Measurements from ENCODE around the gene DGKQ. TPM values are rescaled to one million over a fixed set of nuclear protein-coding genes. Genes with fewer than 3 reads are reported as not detected.

The DGKQ gene
- total and polyA plus RNA-seq, 2 of the 13 experiments (the other 11 are each of a cell fraction or from before 2014, with no cell fraction given), result 4.5 to 7.2 TPM

DNA sequence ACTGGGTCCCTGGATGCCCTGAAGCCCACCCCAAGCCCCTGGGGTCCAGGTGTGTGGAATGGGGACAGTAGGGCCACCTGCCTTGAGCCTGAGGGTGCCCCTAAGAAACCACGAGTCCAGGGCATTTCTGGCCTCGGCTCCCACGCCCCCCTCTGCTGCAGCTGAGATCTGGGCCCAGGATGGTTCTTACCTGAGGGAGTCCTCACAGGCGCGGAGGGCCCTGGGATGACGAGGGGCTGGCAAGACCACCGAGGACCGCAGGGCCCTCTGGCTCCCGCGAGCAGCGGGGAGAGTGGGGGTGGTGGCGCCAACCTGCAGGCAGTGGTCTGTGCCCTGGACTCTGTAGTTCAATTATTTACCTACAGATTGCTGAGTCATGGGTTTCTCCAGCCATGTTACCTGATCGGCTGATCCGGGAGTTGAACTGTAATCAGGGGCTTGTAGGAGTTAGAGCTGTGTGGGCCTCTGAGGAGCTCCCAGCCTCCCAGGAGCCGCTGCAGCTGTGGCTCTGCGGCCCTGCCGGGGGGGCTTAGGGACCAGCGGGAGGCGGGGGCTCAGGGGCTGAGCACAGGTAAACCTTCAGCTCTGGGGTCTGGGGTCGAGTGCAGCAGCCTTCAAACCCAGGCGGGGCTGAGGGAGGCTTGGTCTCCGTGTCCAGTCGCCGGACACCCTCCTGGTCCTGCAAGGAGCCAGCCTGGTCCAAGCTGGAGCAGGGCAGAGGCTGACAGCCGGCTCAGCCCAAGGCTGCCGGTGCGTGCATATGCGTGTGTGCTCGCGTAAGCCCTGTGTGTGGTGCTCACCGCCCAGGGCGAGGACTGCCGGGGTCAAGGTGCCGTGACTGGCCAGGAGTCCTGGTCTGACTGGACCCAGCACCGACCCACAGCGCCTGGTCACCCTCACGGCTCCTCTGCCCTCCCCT lies 20.0 kb upstream of the DGKQ start, which contains the start of gene SLC26A1 (continued):
- TF ChIP-seq, protein P1, sequence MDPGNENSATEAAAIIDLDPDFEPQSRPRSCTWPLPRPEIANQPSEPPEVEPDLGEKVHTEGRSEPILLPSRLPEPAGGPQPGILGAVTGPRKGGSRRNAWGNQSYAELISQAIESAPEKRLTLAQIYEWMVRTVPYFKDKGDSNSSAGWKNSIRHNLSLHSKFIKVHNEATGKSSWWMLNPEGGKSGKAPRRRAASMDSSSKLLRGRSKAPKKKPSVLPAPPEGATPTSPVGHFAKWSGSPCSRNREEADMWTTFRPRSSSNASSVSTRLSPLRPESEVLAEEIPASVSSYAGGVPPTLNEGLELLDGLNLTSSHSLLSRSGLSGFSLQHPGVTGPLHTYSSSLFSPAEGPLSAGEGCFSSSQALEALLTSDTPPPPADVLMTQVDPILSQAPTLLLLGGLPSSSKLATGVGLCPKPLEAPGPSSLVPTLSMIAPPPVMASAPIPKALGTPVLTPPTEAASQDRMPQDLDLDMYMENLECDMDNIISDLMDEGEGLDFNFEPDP (CRISPR knock-in tag; conservative IDR thresholded peaks at IDR 0.05), result 0 out of 2 replicates have a peak, but pooled peaks have one; percentile 92
- TF ChIP-seq KAT7 (CRISPR knock-in tag; IDR thresholded peaks at IDR 0.05; ENCODE audit: borderline replicate concordance) (no peak; the same call in none of the 2 replicates), MTA1 (CRISPR knock-in tag; IDR thresholded peaks at IDR 0.05; ENCODE audit: borderline replicate concordance) (peak; percentile 40), ZSCAN9 (CRISPR knock-in tag; IDR thresholded peaks at IDR 0.05; ENCODE audit: borderline replicate concordance) (peak; percentile 4; the same call in 1 of the 2 replicates), ATF1 (CRISPR knock-in tag; IDR thresholded peaks at IDR 0.05) (no peak), ZNF678 (CRISPR knock-in tag; IDR thresholded peaks at IDR 0.05) (no peak; the same call in 1 of the 2 replicates), HDAC2 (CRISPR knock-in tag; IDR thresholded peaks at IDR 0.05) (no peak; the same call in none of the 2 replicates), ZFP36L1 (CRISPR knock-in tag; IDR thresholded peaks at IDR 0.05) (no peak), FOXP1 (IDR thresholded peaks at IDR 0.05) (no peak), FOXP1 (CRISPR knock-in tag; IDR thresholded peaks at IDR 0.05) (0 out of 2 replicates have a peak, but pooled peaks have one; percentile 23), TMF1 (CRISPR knock-in tag; IDR thresholded peaks at IDR 0.05; ENCODE audit: low read depth) (peak; percentile 28; the same call in 1 of the 2 replicates), KLF13 (CRISPR knock-in tag; IDR thresholded peaks at IDR 0.05) (0 out of 2 replicates have a peak, but pooled peaks have one; percentile 45), EZH2 (conservative IDR thresholded peaks at IDR 0.05; ENCODE audit: low read depth, low read length) (no peak), HNF4A (CRISPR knock-in tag; IDR thresholded peaks at IDR 0.05) (peak; percentile 86), ZNF160 (CRISPR knock-in tag; IDR thresholded peaks at IDR 0.05) (no peak), FOXC1 (CRISPR knock-in tag; IDR thresholded peaks at IDR 0.05; ENCODE audit: borderline replicate concordance) (peak; percentile 67; the same call in 1 of the 2 replicates), ZNF30 (CRISPR knock-in tag; IDR thresholded peaks at IDR 0.05) (peak; percentile 92), FOXK2 (IDR thresholded peaks at IDR 0.05) (0 out of 2 replicates have a peak, but pooled peaks have one; percentile 29)
- TF ChIP-seq, protein P2, sequence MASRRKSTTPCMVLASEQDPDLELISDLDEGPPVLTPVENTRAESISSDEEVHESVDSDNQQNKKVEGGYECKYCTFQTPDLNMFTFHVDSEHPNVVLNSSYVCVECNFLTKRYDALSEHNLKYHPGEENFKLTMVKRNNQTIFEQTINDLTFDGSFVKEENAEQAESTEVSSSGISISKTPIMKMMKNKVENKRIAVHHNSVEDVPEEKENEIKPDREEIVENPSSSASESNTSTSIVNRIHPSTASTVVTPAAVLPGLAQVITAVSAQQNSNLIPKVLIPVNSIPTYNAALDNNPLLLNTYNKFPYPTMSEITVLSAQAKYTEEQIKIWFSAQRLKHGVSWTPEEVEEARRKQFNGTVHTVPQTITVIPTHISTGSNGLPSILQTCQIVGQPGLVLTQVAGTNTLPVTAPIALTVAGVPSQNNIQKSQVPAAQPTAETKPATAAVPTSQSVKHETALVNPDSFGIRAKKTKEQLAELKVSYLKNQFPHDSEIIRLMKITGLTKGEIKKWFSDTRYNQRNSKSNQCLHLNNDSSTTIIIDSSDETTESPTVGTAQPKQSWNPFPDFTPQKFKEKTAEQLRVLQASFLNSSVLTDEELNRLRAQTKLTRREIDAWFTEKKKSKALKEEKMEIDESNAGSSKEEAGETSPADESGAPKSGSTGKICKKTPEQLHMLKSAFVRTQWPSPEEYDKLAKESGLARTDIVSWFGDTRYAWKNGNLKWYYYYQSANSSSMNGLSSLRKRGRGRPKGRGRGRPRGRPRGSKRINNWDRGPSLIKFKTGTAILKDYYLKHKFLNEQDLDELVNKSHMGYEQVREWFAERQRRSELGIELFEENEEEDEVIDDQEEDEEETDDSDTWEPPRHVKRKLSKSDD (CRISPR knock-in tag; IDR thresholded peaks at IDR 0.05; ENCODE audit: low read depth), result 0 out of 2 replicates have a peak, but pooled peaks have one; percentile 8
- TF ChIP-seq, protein P3, sequence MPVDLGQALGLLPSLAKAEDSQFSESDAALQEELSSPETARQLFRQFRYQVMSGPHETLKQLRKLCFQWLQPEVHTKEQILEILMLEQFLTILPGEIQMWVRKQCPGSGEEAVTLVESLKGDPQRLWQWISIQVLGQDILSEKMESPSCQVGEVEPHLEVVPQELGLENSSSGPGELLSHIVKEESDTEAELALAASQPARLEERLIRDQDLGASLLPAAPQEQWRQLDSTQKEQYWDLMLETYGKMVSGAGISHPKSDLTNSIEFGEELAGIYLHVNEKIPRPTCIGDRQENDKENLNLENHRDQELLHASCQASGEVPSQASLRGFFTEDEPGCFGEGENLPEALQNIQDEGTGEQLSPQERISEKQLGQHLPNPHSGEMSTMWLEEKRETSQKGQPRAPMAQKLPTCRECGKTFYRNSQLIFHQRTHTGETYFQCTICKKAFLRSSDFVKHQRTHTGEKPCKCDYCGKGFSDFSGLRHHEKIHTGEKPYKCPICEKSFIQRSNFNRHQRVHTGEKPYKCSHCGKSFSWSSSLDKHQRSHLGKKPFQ (CRISPR knock-in tag; IDR thresholded peaks at IDR 0.05; ENCODE audit: insufficient replicate concordance), result no peak
- TF ChIP-seq, protein P4, sequence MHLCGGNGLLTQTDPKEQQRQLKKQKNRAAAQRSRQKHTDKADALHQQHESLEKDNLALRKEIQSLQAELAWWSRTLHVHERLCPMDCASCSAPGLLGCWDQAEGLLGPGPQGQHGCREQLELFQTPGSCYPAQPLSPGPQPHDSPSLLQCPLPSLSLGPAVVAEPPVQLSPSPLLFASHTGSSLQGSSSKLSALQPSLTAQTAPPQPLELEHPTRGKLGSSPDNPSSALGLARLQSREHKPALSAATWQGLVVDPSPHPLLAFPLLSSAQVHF (CRISPR knock-in tag; IDR thresholded peaks at IDR 0.05), result no peak
